ENCODE results near the gene KCNAB3.

KCNAB3 gene

DNA sequence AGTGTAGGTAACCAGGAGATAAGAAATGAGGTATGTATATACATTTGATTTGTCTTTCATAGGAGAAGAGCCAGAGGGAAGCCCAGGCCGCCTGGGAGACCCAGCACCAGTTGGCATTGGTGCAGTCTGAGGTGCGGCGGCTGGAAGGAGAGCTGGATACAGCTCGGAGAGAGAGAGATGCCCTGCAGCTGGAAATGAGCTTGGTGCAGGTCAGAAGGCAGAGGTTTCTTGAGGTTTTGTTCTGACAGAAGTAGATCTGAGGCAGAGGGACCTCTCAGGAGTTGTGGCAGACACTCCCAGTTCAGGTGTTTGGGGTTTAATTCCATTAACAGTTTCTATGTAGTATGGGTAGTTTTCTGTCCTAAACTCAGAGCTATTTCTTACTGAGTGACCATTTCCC is 10.4 kb upstream of the KCNAB3 start:
- DNase-seq, result no peak

DNA sequence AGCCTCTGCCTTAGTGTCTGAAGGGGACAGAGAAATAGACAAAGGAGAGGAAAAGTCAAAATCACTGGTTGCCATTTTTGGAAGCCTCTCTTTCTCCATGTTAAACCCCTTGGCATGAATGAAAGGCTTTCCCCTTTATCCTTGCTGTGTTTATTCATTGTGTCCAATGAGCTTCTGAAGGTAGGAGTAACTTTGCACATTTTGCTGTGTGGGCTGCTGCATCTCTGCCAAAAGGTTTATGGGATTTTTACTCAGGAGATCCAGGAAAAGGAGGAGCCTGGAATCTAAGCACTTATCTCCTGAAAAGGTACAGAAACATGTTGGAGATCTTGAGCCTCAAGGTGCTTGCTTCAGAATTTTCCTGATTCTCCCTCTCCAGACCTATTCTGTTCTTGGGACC is 6.2 kb upstream of the KCNAB3 start:
- DNase-seq, result no peak

DNA sequence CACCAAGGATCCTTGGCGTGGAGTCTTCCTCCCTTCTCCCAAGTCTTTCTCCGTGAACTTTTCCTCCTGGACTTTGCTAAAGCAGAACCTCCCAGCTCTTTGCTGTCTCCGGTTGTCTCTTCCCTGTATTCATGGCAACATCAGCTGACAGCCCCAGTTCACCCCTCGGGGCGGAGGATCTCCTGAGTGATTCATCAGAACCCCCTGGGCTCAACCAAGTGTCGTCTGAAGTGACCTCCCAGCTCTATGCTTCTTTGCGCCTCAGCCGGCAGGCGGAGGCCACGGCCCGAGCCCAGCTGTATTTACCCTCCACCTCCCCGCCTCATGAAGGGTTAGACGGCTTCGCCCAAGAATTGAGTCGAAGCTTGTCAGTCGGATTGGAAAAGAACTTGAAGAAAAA is 3.3 kb upstream of the KCNAB3 start:
- no peak for DNase-seq

DNA sequence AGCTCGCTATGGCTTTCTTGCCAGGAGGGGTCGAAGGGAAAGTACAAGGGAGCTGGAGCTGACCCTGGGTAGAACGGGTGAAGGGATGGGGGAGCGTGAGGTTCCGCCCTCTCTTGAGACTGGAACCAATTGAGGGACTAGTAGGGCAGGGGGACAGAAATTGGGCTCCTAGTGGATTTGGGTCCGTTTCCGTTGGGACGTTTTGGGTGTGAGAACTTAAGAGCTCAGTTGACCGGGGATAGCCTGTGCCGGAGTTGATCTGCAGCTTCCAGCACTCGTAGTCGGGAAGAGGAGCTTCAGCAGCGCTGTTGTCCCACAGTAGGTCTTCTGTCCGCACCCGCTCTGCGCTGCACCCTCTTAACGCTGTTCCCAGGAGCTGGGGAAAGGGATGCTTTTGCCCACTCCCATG is 2.8 kb upstream of the KCNAB3 start:
- no peak for DNase-seq

DNA sequence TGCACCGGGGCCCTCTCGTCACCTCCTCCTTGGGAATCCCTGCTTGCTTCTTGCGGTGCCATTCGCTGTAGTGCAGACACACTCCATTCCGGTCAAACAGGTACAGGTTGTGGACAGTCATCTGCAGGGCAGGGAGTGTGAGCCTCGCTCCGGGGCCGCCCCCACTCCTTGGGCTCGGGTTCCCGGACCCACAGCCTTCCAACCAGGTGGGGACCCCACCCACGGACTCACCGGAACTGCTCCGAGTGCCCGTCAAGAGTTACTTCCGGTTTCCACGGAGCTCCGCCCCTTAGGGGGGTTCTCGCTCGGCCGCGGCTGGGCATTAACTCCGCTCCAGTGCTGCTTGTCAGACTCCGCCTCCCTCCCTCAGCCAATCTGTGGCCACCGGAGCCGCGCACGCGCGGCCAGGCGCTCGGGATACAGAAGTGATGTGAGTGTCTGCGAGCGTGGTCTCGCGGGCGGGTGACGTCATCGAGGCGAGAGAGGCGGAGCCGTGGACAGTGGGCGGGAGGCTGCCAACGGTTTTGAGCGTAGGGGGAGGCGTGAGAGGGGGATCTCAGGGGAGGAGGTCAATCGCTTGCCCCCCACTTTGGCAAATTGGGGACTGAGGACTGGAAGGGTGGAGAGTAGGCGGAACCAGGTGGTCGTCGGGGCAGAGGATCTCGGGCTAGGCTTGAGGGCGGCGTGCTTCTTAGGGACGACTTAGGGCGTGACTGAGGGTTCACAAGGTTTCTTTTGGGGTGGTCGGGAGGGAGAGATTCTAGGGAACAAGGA is 2.2 kb upstream of the KCNAB3 start, which contains the start of the genes CNTROB and TRAPPC1:
TSS of gene CNTROB (plus strand) at position 498 of the 774 bp plus-strand sequence. CDS start 874 bp downstream, outside the sequence.
TSS of gene TRAPPC1 (minus strand) at position 238 of the 774 bp plus-strand sequence. CDS start at position 121, 117 bp downstream.
- peak; percentile 94 for DNase-seq

DNA sequence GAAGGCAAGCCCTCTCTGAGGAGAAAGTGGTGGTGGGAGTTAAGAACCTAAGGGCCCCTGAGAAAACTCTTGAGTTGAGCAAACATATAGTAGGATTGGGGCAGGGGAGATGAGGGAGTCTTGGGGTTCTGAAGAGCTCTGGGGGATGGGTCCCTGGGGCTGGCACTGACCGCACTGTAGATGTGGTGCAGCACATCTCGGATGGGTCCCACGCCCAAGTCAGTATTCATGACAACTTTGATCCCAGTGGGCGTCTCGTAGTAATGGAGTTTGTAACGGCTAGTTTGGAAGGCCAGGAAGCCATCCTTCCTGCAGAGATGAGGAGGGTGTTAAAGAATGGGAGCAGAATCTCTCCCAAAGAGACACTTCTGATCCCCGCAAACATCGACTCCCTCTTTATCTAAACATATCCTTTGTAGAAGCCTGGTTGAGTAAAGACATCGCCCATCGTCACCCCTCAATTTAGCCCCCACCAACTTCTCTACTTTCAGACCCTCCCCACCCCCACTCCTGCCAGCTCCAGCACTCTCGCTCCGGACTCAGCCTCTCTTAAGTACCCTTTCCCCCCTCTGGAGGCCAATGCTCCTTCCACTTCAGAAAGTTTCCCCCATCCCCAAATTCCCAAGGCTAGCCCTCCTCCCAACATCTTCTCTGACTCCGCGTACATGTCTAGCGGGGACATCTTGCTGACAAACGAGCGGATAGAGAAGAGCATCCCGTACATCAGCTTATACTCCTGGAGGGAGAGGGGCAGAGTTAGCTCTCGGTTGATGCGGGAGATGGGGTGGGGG is 1.4 kb upstream of the KCNAB3 start:
- no peak for DNase-seq

DNA sequence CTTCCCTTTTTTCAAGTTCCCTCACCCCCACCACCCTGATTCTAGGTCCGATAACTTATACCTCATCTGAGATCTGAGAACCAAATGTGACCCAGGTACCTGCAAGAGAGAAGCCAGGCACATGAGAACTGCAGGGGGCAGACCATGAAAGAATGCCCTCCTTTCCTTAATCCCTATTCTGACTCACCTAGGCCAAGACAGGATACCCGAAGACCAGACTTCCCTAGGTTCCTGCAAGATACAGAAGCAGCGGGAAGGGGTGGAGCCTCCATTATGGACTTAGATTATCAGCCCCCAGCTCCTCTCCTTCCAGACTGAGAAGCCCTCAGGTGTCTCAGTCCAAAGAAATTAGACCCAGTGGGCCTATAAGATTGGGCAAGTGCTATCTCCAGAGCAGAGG is 2.1 kb downstream of the KCNAB3 start:
- DNase-seq, result no peak

DNA sequence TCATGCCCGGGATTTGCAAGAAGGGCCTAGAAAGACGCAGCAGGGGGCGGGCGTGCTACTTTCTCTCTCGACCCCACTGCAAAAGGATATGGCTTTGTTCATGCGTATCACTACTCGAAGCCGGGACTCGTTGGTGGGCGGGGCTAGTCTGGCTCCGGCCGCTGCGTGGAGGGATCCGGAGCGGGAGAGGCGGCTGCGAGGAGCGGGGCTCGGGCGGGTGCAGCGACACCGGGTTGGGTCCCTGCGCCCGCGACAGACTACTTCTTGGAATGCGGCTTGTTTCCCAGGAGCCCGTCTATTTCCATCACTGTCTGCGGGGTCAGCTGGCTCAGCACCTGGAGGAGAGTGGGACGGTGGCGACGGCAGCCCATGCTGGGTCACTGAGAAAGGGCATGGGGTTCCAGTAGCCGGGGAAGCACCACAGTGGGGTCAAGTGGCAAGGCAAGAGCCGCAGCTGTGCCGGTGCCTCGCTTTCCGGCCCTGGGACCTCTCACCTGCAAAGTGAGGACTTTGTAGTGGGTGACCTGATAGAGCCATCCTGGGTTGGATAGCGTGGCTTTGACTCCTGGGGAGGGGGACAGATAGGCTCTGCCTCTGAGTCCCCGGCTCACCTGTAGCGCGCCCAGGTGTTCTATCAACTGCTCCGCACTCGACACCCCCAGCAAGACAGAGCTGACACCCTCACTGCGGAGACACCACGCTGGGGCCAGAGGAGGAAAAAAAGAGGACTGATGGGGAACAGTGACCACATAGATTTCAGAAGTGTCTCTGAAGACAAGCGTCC is 6.6 kb downstream of the KCNAB3 start:
- DNase-seq, result no peak

DNA sequence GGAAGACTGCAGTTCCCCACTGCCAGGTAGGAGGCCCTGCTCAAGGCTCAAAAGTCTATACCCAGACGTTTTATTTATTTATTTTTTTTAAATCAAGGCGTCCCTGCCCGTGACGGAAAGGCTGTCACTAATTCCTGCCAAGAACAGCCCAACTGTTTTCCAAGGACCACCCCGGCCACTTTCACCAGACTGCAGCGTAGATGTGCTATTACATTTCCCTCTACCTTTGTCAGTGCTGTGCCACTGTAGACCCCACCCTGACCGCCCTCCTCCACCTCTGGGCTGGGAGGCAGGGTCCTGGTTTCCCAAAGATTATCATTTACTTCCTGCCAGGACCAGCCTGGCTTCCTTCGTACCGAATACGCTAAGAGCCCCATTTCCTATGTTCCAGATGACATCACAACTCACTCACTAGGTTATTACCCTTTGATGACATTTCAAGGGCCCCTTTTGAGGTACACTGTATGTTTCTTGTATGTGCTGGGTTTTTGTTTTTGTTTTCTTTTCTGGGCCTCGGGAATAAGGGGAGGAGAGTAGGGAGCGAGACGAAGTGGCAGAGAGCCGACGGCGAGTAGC is 7.3 kb downstream of the KCNAB3 start:
- no peak for DNase-seq

DNA sequence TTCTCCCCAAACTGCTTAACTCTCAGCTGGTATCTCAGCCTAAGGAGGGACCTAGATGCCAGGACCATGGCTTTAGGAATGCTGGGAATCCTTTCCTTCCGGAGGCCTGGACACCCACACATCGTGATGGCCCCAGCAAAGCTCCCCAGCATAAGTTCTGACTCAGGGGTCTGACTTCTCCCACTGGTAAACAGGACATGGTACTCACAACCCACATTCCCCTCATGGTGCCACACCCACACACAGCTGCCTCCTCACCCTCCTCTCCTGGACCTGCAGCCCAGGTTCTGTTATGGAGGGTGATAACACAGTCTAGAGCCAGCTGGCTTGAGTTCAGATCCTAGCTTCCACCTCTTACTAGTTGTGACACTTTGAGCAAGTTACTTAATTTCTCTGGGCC is 12.8 kb downstream of the KCNAB3 start:
- no peak for DNase-seq

DNA sequence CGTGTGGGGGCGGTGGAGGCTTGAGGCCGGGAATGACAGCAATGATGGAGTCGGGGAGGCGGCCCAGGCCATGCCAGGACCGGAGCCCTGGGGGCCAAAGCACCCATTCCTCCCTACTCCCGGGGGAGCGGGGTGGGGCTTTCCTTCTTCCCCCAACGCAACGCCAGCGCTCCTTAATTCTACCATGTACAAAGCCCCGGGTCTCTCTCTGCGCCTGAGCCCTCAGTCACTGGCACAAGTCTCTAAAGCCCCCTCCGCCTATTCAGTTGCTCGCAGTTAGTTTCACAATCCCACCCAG is 13.3 kb downstream of the KCNAB3 start:
- DNase-seq, result no peak

DNA sequence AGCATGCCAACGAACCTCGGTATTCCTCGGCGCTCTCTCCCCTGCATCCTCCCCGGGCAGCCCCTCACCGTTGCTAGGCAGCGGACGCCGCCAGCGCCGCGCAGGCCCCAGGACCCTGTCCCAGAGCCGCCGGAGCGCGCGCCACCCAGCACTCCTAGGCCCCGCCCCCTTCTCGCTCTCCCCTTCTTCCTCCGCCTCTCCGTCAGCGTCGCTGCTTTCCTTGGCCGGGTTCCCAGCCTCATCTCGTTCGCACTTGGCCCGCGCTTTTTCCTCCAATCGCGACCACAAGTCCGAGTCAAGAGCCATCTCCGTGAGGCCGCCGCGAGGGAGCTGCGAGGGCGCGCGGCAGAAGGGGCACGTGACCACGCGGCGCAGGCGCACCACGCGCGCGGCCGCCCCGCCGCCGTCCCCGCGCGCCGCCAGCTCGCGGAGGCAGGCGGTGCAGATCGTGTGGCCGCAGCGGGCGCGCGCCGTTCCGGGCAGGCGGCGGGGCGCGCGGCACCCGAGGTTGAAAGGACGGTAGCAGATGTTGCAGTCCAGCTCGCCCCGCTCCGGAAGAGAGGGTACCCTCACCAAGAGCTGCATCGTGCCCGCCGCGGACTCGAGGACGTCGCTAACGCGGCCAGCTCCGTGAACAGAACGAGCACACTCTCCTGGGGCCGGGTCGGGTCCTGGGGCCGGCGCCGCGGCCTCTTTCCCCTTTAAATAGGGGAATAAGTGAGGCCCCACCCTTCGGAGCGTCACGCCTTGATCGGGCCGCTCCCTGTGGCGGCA is 13.9 kb downstream of the KCNAB3 start, which contains the start of gene RNF227:
TSS of gene RNF227 (minus strand) at position 679 of the 774 bp plus-strand sequence. CDS start at position 585, 94 bp downstream.
- peak; percentile 94 for DNase-seq

DNA sequence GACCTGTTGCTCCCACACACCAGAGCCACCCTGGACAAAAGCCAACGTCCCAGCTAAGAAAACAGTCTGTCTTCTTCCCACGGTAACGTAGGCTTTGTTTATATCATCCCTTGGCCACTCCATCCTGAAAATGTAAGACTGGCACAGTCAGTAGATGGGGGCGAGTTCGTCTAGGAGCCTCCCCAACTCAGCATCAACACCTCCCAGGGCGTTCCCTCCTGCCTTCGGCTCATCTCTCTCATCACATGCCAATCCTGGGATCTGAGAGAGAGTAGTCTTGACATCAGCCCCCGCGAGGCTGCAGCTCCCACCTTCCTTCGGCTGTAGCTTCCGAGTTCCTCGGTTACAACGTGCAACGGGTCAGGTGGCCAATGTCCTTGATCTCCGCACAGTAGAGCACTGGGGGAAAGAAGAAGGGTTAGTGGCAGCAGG is 14.5 kb downstream of the KCNAB3 start:
- no peak for DNase-seq

DNA sequence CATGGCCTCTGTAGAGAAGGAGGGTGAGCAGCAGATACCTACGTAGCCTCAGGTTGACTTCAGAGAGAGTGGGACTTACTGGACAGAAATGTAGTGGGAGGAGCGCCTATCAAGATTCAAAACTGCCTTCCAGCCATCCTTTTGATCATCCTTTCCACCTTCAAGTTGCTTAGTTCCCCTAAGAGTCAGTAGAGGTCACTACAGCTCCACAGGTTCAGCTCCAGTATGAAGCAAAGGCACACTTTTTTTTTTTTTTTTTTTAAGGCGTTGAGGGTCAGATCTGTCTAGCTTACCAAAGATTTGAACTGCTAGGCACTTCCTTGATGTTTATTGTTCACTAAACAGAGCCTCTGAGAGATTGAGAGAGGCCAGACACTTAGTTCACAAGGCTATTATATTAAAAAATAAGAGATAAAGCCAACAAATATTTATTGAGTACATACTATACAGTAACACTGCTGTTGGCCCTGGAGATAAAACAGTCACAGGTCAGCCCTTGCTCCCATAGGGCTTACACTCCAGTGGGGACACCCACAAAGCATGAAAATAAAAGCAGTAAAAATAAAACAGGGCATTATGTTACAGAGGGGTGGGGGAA is 16.6 kb downstream of the KCNAB3 start:
- peak; percentile 12 for DNase-seq

DNA sequence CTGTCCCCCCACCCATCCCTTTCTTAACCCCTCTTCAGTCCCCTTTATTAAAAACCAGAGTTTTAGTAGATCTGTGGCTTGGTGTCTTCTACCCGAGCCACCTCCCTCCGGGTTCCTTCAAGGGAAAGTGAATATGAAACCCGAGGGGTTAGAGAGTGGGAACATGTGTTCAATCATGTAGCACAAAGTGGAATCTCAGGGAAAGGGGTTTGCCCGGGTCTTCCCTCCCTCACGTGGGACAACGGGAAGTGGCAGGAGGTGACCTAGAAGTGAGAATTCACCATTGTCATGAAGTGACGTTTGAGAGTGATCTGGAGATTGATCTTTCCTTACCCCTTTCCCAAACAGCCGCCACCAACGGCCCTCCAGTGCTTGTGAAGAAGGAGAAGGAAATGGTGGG is 18.5 kb downstream of the KCNAB3 start:
- DNase-seq, result no peak

DNA sequence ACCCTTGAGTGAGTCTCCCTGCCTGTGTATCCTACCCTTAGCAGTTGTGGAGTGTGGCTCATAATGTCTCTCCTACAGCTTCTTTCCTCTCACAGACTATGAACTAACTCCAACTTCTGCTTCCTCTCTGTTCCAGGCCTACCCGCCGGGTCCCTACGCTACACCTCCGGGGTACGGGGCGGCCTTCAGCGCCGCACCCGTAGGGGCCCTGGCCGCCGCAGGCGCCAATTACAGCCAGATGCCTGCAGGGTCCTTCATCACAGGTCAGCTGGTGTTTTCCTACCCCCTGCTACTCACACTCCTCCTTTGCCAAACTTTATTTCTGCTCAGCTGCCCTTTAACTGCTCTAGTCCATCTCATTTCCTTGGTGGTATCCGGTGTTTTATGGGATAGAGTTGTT is 18.9 kb downstream of the KCNAB3 start:
- no peak for DNase-seq

DNA sequence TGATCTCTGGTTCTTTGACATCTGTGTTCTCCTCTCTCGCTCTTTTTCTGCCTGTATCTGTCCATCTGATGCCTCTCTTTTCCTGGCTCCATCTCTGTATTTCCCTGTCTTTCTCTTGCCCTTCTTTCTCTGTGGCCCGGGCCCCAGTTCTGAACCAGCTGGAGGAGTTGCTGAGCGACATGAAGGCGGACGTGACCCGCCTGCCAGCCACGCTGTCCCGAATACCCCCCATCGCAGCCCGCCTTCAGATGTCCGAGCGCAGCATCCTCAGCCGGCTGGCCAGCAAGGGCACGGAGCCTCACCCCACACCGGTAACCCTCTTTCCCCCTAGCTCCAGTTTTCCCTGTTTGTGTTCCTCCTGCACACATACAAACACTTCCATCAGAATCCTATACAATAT is 19.4 kb downstream of the KCNAB3 start:
- no peak for DNase-seq

DNA sequence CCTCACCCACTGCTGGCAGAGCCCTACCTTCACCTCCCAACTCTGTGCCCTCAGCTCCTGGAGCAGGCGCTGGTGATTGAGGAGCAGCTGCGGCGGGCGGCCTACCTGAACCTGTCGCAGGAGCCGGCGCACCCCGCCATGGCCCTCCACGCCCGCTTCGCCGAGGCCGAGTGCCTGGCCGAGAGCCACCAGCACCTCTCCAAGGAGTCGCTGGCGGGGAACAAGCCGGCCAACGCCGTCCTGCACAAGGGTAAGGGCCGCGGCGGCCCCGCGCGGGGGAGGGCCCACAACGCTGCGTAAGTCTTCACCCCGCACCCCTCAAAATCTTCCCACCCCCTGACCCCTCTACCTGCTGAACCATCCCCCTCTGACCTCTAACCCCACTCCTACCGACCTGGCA is 20.6 kb downstream of the KCNAB3 start:
- no peak for DNase-seq

DNA sequence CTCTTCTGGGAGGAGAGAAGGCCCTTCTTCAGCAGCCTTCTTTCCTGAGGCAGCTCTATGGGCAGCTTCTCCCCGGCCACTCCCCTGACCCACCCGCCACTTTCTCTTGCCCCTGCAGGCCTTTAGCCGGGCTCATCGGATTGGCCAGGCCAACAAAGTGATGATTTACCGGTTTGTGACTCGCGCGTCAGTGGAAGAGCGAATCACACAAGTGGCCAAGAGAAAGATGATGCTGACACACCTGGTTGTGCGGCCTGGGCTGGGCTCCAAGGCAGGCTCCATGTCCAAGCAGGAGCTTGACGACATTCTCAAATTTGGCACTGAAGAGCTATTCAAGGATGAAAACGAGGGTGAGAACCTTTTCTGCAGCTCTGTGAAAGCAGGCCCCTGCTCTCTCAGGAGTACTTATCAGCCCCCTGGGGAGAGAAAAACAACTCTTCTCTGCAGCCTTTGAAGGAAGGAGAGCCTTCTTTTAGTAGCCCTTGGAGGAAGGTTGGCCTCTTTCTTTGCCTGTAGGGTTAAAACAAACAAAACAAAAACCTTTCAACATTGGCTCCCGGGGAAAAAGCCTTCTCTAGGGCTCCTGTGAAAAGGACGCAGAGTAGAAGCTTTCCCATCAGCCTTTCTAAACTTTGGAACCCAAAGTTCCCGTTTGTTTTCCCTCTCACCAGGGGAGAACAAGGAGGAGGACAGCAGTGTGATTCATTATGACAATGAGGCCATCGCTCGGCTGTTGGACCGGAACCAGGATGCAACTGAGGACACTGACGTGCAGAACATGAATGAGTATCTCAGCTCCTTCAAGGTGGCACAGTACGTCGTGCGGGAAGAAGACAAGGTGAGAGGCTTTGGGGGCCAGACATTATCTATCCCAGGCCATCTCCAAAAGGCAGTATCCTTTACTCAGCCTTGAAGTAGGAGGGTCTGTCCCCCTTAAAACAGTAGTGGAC is 26.2 kb downstream of the KCNAB3 start:
- no peak for DNase-seq

DNA sequence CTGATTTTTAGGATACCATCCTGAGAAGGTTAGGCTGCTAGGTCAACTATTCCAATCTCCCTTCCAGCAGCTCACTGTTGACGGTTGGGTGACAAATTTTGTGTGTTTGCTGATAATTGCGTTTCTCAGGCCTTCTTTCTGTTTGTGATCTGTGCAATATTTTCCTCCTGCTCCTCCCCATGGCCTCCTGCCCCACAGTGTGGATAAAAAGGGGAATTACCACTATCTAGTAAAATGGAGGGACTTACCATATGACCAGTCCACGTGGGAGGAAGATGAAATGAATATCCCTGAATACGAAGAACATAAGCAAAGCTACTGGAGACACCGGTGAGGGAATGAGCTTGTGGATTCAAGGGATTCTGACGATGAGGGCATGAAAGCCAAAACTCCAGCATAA is 31.9 kb downstream of the KCNAB3 start:
- no peak for DNase-seq

DNA sequence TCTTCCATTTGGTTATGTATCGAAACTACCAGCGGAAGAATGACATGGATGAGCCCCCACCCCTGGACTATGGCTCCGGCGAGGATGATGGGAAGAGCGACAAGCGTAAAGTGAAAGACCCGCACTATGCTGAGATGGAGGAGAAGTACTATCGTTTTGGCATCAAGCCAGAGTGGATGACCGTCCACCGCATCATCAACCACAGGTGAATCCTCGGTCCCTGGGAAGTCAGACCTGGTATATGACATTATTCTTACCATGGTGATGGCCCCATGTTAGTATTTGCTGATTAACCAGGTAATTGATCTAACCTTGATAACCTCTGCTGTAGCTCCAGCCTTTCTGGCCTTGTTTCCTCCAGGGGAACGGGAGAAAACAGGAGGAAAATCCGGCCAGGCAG is 32.6 kb downstream of the KCNAB3 start:
- no peak for DNase-seq
